SKM-1 treated with dmso at 0.1 percent for 144 hours (cell line): ENCODE measurements around the gene SLC43A3.
A peak's percentile ranks its signal among the peaks of the same experiment; 100 is the strongest.
"Not testable (repeated sequence)": the region's sequence is repeated elsewhere in the genome, so short reads cannot be mapped to it uniquely, and the experiment has no call there.

ENCODE experiments used
- DNase-seq: peaks from one replicate; lab custom pipeline; 2025; ENCODE audit not compliant: unreplicated experiment; lab: John Stamatoyannopoulos, UW

The SLC43A3 gene

DNA sequence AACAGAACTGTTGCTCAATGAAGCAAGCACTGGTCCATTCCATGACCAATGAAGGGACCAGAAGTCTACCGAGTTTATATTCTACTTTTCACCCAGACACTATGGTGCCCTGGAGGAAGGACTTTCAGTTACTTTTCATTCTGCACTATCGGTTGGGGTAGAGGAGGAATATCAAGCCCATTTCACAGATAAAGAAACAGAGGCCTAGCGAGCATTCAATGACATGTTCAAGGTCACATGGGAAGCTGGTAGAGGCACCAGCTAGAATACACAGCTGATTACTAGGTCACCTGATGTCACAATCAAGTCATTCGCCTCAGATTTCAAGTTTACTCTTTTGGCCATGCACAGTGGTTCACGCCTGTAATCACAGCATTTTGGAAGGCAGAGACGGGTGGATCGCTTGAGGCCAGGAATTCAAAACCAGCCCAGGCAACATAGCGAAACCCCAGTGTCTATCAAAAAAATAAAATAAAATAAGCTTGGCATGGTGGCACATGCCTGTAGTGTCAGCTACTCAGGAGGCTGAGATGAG lies 18.9 kb downstream of the SLC43A3 start:
- DNase-seq: no peak

DNA sequence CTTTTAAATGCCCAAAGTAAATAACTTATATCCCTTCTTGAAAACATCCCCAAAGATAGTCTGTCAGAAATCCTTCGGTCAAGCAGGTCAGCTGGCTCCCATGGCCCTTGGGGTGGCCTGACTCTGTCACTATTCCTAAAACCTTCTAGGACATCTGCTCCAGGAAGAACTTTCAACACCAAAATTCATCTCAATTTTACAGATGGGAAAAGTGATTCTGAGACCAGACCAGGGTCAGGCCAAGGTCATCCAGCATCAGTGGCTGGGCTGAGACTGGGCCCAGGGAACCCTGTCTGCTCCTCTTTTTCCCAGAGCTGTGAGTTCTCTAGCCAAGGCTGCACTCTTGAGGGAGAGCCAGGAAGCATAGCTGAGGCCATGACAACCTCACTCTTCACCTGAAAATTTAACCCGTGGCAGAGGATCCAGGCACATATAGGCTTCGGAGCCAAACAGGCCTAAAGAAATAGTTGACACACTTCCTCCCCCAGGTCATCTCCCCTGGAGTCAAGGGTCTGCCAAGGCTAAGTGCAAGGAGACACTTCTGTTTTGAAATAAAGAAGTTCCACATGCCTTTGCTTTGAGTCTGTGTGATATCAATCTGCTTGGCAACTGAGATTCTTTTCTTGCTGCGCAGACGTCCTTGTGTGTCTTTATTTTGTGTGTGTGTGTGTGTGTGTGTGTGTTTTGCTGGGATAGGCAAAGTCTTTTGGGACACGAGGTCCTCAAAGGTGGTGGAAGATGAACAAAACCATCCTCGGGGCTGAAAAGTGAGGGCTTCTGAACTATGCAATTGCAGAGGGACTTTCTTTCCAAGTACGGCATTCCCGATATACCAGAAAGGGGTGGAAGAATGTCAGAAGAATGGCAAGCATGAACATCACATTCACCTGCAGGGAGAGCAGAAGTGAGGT lies 19.7 kb downstream of the SLC43A3 start:
- no peak for DNase-seq

DNA sequence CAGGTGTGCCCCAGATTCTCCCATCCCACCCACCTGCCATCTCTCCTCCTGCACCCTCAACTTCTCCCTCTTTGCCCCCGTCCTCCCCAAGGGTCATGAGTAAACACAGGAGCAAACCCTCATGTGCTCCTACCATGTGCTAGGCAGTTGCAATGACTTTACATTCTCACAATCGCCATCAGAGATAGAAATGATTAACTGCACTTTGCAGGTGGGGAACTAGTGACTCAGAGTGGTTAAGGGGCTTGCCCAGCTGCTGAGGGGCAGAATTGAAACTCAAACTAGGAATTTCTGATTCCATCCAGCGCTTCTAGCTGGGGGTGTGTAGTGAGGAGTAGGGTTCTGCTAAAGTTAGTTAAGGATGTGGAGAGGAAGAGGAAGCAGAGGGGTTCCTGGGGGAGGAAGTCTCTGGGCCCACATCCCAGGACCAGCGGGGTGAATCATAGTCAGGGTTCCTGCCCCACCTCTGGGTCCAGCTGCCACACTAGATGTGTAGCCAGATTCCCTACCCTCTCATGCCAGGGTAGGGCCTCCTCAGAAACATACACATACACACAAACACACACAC lies 20.5 kb downstream of the SLC43A3 start:
- DNase-seq: peak; percentile 63

DNA sequence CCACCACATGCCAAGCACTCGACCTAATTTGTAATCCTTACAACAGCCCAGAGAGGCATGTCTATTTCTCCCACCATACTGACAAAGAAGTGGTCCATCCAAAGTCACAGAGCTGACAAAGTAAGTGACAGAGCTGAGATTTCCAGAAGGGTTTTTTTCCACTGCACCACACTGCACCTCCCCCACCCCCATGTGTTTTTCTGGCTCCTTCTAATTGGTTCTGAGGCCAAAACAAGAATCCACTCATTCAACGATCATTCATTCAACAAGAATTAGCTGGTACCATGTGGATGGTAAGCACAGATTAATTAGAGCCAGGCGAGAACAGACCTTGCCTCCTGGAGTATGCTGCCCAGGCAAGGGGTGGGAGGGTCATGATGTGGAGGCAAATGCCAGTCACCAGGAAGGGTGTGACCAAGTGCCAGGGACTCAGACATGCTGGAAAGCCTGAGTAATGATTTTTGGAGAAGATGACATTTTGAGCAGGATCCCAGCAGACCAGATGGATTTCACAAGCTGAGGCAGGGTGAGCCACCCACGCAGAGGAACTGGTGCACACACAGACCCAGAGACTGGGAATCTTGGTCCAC lies 21.6 kb downstream of the SLC43A3 start:
- DNase-seq: no peak

DNA sequence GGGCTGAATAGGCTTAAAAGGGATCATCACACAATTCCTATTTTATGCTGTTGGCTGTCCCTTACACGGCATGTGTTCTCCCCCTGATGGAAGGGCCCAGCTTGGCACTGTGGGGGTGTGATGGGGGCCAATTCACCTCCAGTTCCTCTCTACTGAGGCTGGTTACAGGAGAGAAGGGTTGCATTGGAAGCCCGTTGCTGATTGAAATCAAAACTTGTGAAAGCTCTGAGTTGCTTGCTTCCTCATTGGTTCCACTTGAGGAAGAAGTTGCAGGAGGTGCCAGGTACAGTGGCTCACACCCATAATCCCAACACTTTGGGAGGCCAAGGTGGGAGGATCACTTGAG lies 23.1 kb downstream of the SLC43A3 start:
- peak; percentile 39 for DNase-seq

DNA sequence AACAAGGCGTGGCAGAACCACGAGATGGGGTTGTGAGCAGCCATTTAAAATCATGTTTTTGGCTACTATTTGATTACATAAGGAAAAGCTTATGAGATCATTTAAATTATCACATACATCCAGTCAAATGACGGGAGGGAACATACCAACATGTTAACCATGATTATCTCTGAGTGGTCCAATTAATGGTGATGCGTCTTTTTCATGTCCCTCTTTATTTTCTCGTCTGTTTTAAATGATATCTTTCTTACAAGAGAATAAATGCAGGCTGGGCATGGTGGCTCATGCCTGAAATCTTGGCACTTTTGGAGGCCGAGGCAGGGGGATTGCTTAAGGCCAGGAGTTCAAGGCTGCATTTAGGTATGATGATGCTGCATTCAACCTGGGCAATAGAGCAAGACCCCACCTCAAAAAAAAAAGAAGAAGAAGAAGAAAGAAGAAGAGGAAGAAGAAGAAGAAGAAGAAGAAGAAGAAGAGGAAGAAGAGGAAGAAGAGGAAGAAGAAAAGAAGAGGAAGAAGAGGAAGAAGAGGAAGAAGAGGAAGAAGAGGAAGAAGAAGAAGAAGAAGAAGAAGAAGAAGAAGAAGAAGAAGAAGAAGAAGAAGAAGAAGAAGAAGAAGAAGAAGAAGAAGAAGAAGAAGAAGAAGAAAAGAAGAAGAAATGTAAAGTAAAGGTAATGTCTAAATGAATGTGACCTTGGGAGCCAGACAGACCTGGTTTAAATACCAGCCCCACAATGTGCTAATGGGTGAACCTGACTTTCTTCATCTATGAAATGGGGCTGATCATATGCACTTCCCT lies 23.7 kb downstream of the SLC43A3 start:
- not testable (repeated sequence) for DNase-seq

DNA sequence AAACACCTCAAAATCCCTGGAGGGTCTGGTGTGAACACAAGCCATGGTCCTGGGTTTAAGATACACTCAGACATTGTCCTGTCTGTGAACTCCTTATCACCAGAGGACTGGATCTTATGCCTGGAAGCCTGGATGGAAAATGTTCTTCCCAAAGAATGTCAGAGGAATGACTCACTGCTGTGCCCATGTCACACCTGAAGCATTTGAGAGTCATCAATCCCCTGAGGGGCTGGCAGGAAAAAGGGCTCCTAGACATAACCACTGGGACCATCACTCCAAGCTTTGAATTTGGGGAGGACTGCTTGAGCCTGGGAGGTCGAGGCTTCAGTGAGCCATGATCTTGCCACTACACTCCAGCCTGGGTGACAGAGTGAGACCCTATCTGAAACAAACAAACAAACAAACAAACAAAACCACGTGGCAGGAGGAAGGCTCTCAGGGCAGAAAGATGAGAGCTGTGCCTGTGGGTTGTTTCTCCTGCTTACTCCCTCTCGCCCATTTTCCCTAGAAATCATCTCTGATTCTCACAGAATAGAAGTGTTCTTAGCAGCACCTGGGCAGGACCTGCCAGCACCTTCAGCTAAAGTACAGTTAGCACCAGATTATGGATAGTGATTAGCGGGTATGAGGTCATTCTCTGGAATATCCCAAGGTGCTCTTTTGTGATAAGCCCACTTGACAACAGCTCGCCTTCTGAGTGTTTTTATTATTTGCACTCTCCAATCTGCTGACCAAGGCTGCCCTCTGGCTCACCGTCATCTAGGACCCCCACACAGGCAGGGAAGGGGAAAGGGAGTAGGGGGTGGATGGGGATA lies 24.5 kb downstream of the SLC43A3 start:
- no peak for DNase-seq

DNA sequence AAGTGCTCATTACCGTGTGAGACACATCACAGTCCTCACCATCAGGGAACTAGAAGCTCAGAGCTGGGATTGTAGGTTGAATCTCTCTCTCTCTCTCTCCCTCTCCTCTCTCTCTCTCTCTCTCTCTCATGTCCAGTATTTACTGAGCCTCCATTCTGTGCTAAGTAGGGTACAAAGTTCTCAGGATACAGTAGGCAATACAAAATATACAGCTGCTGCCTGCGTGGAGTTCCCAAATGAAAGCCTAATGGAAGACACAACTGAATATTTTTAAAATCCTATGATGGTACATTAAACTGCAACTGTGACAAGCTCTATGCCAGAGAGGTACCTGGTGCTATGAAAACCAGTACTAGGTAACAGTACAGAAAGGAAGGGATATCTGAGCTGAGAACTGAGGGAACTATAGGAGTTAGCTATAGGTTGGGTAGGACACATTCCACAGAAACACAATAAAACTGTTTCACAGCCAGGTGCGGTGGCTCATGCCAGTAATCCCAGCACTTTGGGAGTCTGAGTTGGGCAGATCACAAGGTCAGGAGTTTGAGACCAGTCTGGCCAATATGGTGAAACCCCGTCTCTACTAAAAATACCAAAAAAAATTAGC lies 26.8 kb downstream of the SLC43A3 start:
- no peak for DNase-seq

DNA sequence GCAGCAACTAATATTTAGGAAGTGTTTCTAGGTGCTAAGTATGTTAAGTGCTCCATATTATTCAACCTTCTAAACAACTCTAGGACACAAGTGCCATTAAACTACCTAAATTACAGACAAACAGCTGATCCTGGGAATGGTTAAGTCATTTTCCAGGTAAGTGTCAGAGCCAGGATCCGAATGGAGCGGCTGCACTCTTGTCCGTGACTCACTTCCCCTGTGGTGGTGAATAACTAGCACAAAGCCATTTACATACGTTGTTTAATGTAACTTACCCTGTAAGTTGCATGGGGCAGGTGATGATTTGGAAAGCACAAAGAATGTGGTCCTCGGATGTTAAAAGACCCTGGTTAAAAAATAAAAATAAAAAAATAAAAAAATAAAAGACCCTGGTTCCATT lies 27.7 kb downstream of the SLC43A3 start:
- no peak for DNase-seq

DNA sequence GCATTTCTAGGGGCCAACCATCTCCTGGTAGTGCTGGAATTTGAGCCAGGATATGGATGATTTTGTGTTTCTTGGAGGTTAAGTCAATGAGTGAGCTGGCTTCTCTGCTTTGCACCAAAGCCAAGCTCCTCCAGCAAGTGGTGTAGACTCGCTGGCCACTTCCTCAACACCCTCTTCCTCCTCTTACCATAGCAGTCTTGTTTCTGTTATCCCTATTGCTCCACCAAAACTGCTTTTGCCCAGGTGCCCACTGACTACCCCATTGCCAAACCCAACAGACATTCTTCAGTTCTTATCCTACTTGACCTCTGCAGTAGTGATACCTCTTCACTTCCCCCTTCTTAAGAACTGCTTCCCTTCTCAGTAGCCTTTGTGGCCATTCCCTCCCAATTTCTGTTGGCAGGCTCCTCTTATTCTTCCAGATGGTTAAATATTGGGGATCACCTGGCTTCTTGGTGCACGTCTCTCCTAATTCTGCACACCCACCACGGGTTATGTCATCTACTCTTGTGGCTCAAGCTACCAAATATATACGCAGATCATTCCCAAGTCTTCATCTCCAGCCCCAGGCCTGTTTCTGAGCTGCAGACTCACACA lies 29.4 kb downstream of the SLC43A3 start:
- DNase-seq: peak; percentile 92

DNA sequence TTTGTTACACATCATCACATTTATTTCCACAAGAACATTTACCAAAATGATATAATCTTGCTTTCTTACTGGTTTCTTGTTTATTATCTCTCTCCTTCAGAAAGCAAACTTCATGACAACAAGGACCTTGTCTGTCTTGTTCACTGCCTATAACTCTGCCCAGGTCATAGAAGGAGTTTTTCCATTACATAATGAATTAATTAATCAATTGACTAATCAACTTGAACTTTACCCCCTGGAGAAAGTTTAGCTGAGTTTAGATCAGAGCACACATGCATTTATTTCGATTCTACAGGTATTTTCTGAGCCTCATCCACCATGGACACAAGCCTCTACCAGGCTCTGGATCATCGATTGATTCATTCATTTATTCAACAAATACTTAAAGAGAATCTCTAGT lies 30.2 kb downstream of the SLC43A3 start:
- no peak for DNase-seq

DNA sequence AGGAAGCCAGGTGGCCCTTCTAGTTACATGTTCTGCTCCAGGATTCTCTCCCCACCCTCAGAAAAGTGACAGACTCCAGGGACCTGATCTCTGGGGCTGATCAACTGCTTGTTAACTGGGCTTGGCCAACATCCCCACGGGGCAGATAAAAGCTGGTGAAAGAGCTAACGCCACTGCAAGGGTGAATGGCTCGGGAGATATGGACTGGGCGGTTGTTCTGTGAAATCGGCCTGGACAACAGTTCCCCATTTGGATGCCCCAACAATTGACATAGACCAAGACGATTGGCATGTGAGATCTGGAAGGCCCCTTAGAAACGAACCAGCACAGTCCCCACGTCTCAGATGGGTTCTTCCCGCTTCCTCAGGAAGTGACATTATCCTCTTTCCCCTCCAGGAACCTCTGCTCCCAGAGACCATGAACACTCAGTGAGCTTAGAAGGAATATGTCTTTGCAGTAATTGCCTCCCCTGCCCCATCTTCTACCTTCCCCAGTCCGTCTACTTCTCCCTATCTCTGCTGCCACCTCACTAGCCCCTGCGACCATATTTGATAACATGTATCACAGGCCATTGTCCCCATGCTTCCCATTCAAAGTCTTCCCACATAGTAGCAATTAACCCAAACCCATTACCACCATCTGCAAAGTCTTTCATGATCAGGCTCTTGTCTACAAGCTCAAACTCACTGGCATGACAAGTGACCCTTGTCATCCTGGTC lies 30.9 kb downstream of the SLC43A3 start:
- no peak for DNase-seq

DNA sequence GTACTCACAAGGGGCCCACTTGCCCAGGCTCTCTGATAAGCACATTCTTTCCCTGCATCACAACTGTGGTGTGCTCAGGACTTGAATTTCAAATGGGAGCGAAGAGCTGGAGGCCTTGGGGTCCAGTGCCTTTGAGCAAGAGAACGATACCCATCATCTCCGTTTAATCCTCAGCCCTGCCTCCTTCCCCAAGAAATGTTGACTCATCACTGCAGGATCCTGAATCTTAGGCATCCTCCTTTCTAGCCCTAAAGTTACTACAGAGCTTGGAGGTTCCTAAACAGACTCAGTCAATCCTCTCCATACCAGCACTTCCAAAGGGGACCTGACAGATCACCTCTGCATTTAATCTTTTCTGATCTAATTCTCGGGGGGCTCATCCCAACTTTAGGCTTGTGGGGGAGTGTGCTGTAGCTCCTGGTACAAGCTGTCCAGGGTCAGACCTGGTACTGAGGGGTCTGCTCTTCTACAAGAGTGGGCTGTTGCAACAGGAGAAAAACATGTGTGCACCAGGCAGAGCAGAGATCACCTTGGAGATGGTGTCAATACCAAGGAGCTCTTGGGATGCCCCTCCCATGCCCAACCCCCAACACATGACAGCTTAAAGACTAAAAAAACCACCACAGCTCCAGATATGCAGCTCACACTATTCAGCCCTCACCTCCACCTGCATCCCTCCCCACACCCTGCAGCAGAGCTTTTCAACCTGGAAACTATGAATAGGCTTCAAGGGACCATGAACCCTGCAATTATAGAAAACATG lies 32.5 kb downstream of the SLC43A3 start:
- DNase-seq: peak; percentile 55

DNA sequence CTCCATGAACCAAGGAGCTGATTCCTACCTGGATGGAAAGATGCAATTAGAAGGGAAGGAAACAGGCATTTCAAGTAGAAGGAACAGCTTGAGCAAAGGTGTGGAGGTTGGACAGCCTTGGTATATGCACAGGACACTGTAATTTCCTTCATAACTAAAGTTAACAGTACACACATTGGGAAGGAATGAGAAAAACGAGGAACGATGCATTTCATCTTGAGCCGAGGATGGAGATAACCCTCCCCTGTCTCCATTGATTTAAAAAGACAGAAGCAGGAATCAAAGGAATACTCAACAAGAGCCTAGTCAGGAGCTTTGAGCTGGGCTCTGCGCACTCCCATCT lies 34.2 kb downstream of the SLC43A3 start:
- no peak for DNase-seq

DNA sequence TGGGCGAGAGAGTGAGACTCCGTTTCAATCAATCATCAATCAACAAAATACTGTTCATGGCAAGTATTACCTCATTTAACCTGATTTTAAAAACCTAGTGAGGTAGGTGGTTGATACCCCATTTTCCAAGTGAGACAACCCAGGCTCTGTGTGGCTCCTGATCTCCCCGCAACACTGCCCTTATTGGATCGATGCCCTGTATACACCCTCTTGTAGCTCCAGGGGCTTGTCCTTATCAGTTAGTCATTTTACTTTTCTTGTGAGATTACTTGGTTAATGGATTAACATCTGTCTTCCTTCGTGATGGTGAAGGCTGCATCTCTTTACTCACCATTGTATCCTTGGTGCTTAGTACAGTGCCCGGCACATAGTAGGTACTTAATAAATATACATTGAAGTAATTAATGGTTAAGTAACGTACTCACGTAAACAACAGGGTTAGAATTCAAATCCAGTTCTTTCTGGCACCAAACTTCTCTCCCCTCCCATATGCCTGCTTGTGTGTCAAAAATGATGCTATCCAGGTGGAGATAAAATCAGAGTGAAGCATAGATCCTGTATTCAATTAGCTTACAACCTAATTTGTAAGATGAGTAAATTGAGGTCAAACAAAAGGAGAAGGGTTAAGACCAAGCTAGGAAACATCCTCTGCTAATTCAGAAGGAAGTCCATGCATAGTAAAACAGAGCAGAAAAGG lies 34.7 kb downstream of the SLC43A3 start:
- DNase-seq: no peak

DNA sequence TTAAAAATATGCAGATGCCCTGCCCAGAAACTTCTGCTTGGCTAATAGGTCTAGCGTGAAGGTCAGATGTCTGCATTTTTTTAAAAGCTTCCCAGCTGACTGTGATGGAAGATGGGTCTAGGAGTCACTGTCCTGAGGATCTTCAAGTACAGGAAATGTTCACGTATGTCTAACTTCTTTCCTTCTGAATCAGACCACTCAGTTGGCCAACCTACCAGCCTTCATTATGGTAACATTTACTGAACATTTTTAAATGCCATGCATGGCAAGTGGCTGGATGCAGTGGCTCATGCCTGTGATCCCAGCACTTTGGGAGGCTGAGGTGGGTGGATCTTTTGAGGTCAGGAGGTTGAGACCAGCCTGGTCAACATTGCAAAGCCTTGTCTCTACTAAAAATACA lies 35.4 kb downstream of the SLC43A3 start:
- DNase-seq: no peak

DNA sequence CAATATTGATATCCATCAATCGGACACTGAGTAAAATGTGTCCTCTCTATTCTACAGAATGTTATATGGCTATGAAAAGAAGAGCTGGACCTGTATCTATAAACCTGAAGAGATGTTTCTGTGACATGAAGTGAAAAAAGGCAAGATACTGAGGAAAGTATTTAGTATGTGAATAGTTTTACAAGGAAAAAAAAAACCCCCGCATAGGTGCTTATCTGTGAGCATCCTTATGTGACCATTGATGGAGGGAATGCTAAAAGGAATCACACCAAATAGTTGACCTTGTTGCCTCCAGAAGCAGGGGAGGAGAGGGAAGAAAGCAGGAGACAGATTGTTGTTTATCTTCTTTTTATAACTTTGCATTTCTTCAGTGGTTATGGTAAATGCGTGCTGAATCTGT lies 35.8 kb downstream of the SLC43A3 start:
- no peak for DNase-seq

DNA sequence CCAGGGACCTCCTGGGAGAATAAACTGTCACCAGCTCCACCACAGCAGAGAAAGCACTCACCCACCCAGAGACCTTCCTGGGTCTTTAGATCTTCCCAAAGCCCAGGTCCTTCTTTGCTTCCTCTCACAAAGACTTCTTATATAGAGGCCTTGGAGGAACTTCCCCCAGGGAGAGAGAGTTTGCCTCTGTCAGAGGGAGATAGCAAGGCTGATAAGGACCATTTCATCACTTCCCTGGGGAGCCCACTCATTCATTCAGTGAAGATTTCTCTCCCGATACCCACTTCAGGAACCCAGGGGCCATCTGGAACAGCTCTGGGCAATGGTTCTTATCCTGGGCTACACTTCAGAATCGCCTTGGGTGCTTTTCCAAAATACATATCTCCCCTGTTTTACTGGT lies 36.4 kb downstream of the SLC43A3 start, which contains the start of gene PRG2:
TSS of gene PRG2 (minus strand) at position 116 of the 400 bp plus-strand sequence. CDS start 706 bp downstream, outside the sequence.
- no peak for DNase-seq
